H9 (cell line): ENCODE results near the gene EN1. TPM values are rescaled to one million over a fixed set of nuclear protein-coding genes. Genes with fewer than 3 reads are reported as not detected.

Experiments used
- DNase-seq: peaks from one replicate; pipeline ENCODE4 v3.0.0-alpha.2; 2017
- H2AFZ ChIP-seq: one replicate; pipeline ENCODE4 v1.6.1; 2013; ENCODE audit warnings: mild to moderate bottlenecking, low read length, control low read depth, moderate library complexity
- H2AK5ac ChIP-seq: 2 replicates; pipeline ENCODE4 v1.6.1; 2013; ENCODE audit warnings: low read length, control low read depth, mixed read lengths; ENCODE audit not compliant: insufficient read length
- H2BK120ac ChIP-seq: one replicate; pipeline ENCODE4 v1.6.1; 2013; ENCODE audit warnings: low read depth, mild to moderate bottlenecking, low read length, control low read depth, inconsistent platforms; ENCODE audit not compliant: poor library complexity, severe bottlenecking
- H2BK12ac ChIP-seq: 2 replicates; pipeline ENCODE4 v1.6.1; 2013; ENCODE audit warnings: low read length, control low read depth, mixed read lengths, low read depth; ENCODE audit not compliant: insufficient read length
- H2BK15ac ChIP-seq: 2 replicates; pipeline ENCODE4 v1.6.1; 2013; ENCODE audit warnings: low read depth, low read length, control low read depth
- H2BK20ac ChIP-seq: one replicate; pipeline ENCODE4 v1.6.1; 2013; ENCODE audit warnings: low read depth, mild to moderate bottlenecking, low read length, control low read depth, inconsistent platforms; ENCODE audit not compliant: poor library complexity, severe bottlenecking
- H2BK5ac ChIP-seq: 2 replicates; pipeline ENCODE4 v1.6.1; 2013; ENCODE audit warnings: low read length, control low read depth, mixed read lengths; ENCODE audit not compliant: insufficient read length
- H3K14ac ChIP-seq: 2 replicates; pipeline ENCODE4 v1.6.1; 2013; ENCODE audit warnings: low read length, control low read depth; ENCODE audit not compliant: insufficient read depth
- H3K18ac ChIP-seq: 2 replicates; pipeline ENCODE4 v1.6.1; 2013; ENCODE audit warnings: low read depth, mild to moderate bottlenecking, mixed read lengths, low read length, control low read depth; ENCODE audit not compliant: insufficient read length
- H3K23ac ChIP-seq: 2 replicates; pipeline ENCODE4 v1.6.1; 2013; ENCODE audit warnings: low read length, control low read depth, mixed read lengths, low read depth; ENCODE audit not compliant: insufficient read length
- H3K23me2 ChIP-seq: 2 replicates; pipeline ENCODE4 v1.6.1; 2013; ENCODE audit warnings: low read depth, mild to moderate bottlenecking, mixed read lengths, low read length, control low read depth; ENCODE audit not compliant: insufficient read length, poor library complexity, severe bottlenecking
- H3K27ac ChIP-seq: 2 replicates; pipeline ENCODE4 v1.5.1; 2013; ENCODE audit warnings: low read length, control low read depth, mixed read lengths, low read depth; ENCODE audit not compliant: insufficient read length
- H3K27me3 ChIP-seq: 2 replicates; pipeline ENCODE4 v1.6.1; 2013; ENCODE audit warnings: low read length, control low read depth, inconsistent platforms; ENCODE audit not compliant: insufficient read depth
- H3K4ac ChIP-seq: 2 replicates; pipeline ENCODE4 v1.6.1; 2013; ENCODE audit warnings: low read depth, mild to moderate bottlenecking, control low read depth, inconsistent platforms, low read length, moderate library complexity
- H3K4me1 ChIP-seq: 2 replicates; pipeline ENCODE4 v1.6.1; 2013; ENCODE audit warnings: low read length, control low read depth, inconsistent platforms; ENCODE audit not compliant: insufficient read depth
- H3K4me2 ChIP-seq: 2 replicates; pipeline ENCODE4 v1.6.1; 2013; ENCODE audit warnings: low read length, control low read depth, mixed read lengths; ENCODE audit not compliant: insufficient read length, insufficient read depth
- H3K56ac ChIP-seq: 2 replicates; pipeline ENCODE4 v1.6.1; 2013; ENCODE audit warnings: low read depth, mild to moderate bottlenecking, mixed read lengths, low read length, control low read depth; ENCODE audit not compliant: insufficient read length
- H3K79me1 ChIP-seq: 2 replicates; pipeline ENCODE4 v1.6.1; 2013; ENCODE audit warnings: low read depth, mild to moderate bottlenecking, moderate library complexity, low read length, control low read depth, inconsistent platforms; ENCODE audit not compliant: insufficient read depth, poor library complexity, severe bottlenecking
- H3K79me2 ChIP-seq: 2 replicates; pipeline ENCODE4 v1.6.1; 2013; ENCODE audit warnings: low read length, control low read depth, inconsistent platforms; ENCODE audit not compliant: insufficient read depth
- H3K9ac ChIP-seq: 2 replicates; pipeline ENCODE4 v1.6.1; 2013; ENCODE audit warnings: low read length, control low read depth, mixed read lengths; ENCODE audit not compliant: insufficient read length; ENCODE audit errors: extremely low read depth
- H3K9me3 ChIP-seq: one replicate; pipeline ENCODE4 v1.6.1; 2013; ENCODE audit warnings: low read depth, low read length, inconsistent platforms; ENCODE audit not compliant: control insufficient read depth
- H3T11ph ChIP-seq: one replicate; pipeline ENCODE4 v1.6.1; 2013; ENCODE audit warnings: mild to moderate bottlenecking, low read length, control low read depth, inconsistent platforms
- H4K20me1 ChIP-seq: one replicate; pipeline ENCODE4 v1.6.1; 2013; ENCODE audit not compliant: control insufficient read depth, insufficient read length, insufficient read depth
- H4K5ac ChIP-seq: 2 replicates; pipeline ENCODE4 v1.6.1; 2013; ENCODE audit warnings: low read depth, mild to moderate bottlenecking, mixed read lengths, low read length, control low read depth; ENCODE audit not compliant: insufficient read length
- H4K8ac ChIP-seq: replicated peaks from 2 replicates; pipeline ENCODE4 v1.6.1; 2013; ENCODE audit warnings: low read length, control low read depth, mixed read lengths, low read depth; ENCODE audit not compliant: insufficient read length
- H4K91ac ChIP-seq: 2 replicates; pipeline ENCODE4 v1.6.1; 2013; ENCODE audit warnings: low read depth, mild to moderate bottlenecking, moderate library complexity, mixed read lengths, low read length, control low read depth; ENCODE audit not compliant: insufficient read length
- H3K27ac Mint-ChIP-seq, 3 experiments: 2 replicates in 2 of 3; 3 replicates in 1 of 3; pipeline ENCODE4 v1.8.0; 2020 to 2021; ENCODE audit warnings: mixed read lengths in 3 of 3, mild to moderate bottlenecking in 1 of 3, moderate library complexity in 1 of 3
- H3K27me3 Mint-ChIP-seq: 2 replicates; pipeline ENCODE4 v1.8.0; 2021; ENCODE audit warnings: low read depth, mild to moderate bottlenecking, moderate library complexity, mixed read lengths
- H3K36me3 Mint-ChIP-seq, 3 experiments: 2 replicates in 2 of 3; 3 replicates in 1 of 3; pipeline ENCODE4 v1.8.0; 2020 to 2021; ENCODE audit warnings: low read depth in 3 of 3, mixed read lengths in 3 of 3; ENCODE audit not compliant: insufficient read depth in 1 of 3
- H3K4me1 Mint-ChIP-seq, 2 experiments: 2 replicates each; pipeline ENCODE4 v1.8.0; 2020; ENCODE audit warnings: mixed read lengths in 2 of 2
- H3K4me3 Mint-ChIP-seq, 2 experiments: 2 replicates in 1 of 2; 3 replicates in 1 of 2; pipeline ENCODE4 v1.8.0; 2020 to 2021; ENCODE audit warnings: mild to moderate bottlenecking in 2 of 2, mixed read lengths in 2 of 2, moderate library complexity in 1 of 2
- H3K9me3 Mint-ChIP-seq, 2 experiments: 2 replicates in 1 of 2; 3 replicates in 1 of 2; pipeline ENCODE4 v1.8.0; 2020; ENCODE audit warnings: mild to moderate bottlenecking in 2 of 2, mixed read lengths in 2 of 2, moderate library complexity in 1 of 2
- CTCF ChIP-seq: fragments of 200-600 bp; sonication (generic); conservative IDR thresholded peaks from 3 replicates; pipeline ENCODE4 v1.8.0; 2021; ENCODE audit warnings: antibody characterized with exemption, mild to moderate bottlenecking
- WGBS: extraction: QIAGEN DNeasy Blood & Tissue Kit; methylation state at CpG from one replicate; pipeline ENCODE4 v1.1.7; 2013; ENCODE audit warnings: missing lambda C conversion rate, low lambda C conversion rate, mixed read lengths; ENCODE audit not compliant: insufficient read length; ENCODE audit errors: extremely low coverage; 5-methylcytosine and 5-hydroxymethylcytosine counted together
- total RNA-seq: library from RNA; stranded (reverse); gene quantifications from 2 replicates; pipeline ENCODE4 v1.2.1, GENCODE V29; 2021

The EN1 gene
- total RNA-seq, 1 experiment from 2014 or later: not detected

GRCh38 chr2:118880501-118880900, 33.1 kb upstream of the EN1 start:
- H3K27me3 ChIP-seq: no peaks in the 10 kb centered on the region; the same call in 1 of the 2 replicates
- H2BK20ac ChIP-seq: no peak overlapping the region
- no peak overlapping the region for H2BK120ac ChIP-seq
- no peaks in the 10 kb centered on the region for H3K9me3 ChIP-seq
- H3K27me3 Mint-ChIP-seq: peaks cover 61% of the 10 kb centered on the region
- no peaks in the 10 kb centered on the region; a peak in 1 of 7 replicates for H3K36me3 Mint-ChIP-seq
- no peaks in the 10 kb centered on the region for H3K9me3 Mint-ChIP-seq
- H3K79me1 ChIP-seq: no peaks in the 10 kb centered on the region
- H2BK12ac ChIP-seq: no peak overlapping the region
- H3K27ac ChIP-seq: no peak overlapping the region
- no peak overlapping the region for H4K91ac ChIP-seq
- no peaks in the 10 kb centered on the region for H3K79me2 ChIP-seq
- no peak overlapping the region for H3K27ac Mint-ChIP-seq
- H3K4me3 Mint-ChIP-seq: no peak overlapping the region
- H4K8ac ChIP-seq: no peak overlapping the region
- H3K18ac ChIP-seq: no peak overlapping the region
- H4K5ac ChIP-seq: no peak overlapping the region
- no peak overlapping the region for H2AFZ ChIP-seq
- no peak overlapping the region for H3T11ph ChIP-seq
- peaks cover 2% of the 10 kb centered on the region; the same call in 1 of the 2 replicates for H3K4me1 ChIP-seq
- H2BK5ac ChIP-seq: no peak overlapping the region
- no peak for DNase-seq
- no peak overlapping the region for H3K56ac ChIP-seq
- no peaks in the 10 kb centered on the region for H4K20me1 ChIP-seq
- no peaks in the 10 kb centered on the region for H3K23me2 ChIP-seq
- no peak overlapping the region for H2BK15ac ChIP-seq
- no peak overlapping the region for H3K9ac ChIP-seq
- H3K4me1 Mint-ChIP-seq: peaks cover 8 to 10% of the 10 kb centered on the region in 2 experiments; a peak in 2 of 4 replicates
- H3K14ac ChIP-seq: no peak overlapping the region
- H2AK5ac ChIP-seq: no peak overlapping the region
- no CpG with 5 or more reads among the region's 4 CpGs for WGBS
- TF ChIP-seq CTCF: no peak
- no peak overlapping the region for H3K4me2 ChIP-seq
- no peak overlapping the region for H3K23ac ChIP-seq
- no peak overlapping the region for H3K4ac ChIP-seq
